GM12892 (cell line): Measurements from ENCODE around the gene SLC45A1.

Source experiments
- POLR2A ChIP-seq: IDR thresholded peaks from 2 replicates; pipeline ENCODE4 v1.6.1; 2011; ENCODE audit warnings: low read depth, low read length, control low read depth
- TAF1 ChIP-seq: IDR thresholded peaks from 2 replicates; pipeline ENCODE4 v1.6.1; 2011; ENCODE audit warnings: low read depth, mild to moderate bottlenecking, control low read depth, low read length, borderline replicate concordance

DNA sequence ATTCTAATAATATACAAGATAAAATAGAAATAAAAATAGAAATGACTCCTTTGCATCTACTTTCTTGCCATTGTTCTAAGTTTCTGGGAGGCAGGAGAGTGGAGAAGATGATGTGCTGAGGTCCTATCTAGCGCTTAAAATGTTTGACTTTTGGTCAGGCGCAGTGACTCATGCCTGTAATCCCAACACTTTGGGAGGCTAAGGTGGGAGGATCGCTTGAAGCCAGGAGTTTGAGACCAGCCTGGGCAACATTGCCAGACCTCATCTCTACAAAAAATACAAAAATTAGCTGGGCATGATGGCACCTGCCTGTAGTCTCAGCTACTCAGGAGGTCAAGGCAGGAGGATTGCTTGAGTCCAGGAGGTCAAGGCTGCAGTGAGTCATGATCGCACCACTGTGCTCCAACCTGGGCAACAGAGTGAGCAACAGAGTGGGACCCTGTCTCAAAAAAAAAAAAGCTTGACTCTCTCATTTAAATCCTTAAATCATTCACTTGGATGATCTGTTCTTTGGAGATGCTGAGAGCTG is 24.2 kb upstream of the SLC45A1 start:
- TF ChIP-seq TAF1 (no peak), POLR2A (no peak)
